Hepatocyte (in vitro differentiated cells): ENCODE measurements around the gene MAP4K3. TPM values are rescaled to one million over a fixed set of nuclear protein-coding genes. Genes with fewer than 3 reads are reported as not detected.

Experiments
- DNase-seq: peaks from one replicate; pipeline ENCODE4 v3.0.0-alpha.2; 2016; ENCODE audit warnings: low spot score
- H2AFZ ChIP-seq: fragments of 200-600 bp; sonication (generic); 2 replicates; pipeline ENCODE4 v1.6.0; 2016; ENCODE audit warnings: antibody characterized with exemption, mild to moderate bottlenecking
- H3K27ac ChIP-seq: fragments of 200-600 bp; sonication (generic); 2 replicates; pipeline ENCODE4 v1.5.1; 2016; ENCODE audit warnings: mild to moderate bottlenecking
- H3K27me3 ChIP-seq: fragments of 200-600 bp; sonication (generic); 2 replicates; pipeline ENCODE4 v1.6.1; 2016
- H3K36me3 ChIP-seq: fragments of 200-600 bp; sonication (generic); replicated peaks from 2 replicates; pipeline ENCODE4 v1.5.1; 2016; ENCODE audit warnings: low read depth; ENCODE audit not compliant: insufficient read depth
- H3K4me1 ChIP-seq: fragments of 200-600 bp; sonication (generic); 2 replicates; pipeline ENCODE4 v1.5.1; 2016; ENCODE audit warnings: mild to moderate bottlenecking, moderate library complexity; ENCODE audit not compliant: insufficient read depth
- H3K4me2 ChIP-seq: fragments of 200-600 bp; sonication (generic); 2 replicates; pipeline ENCODE4 v1.6.0; 2016
- H3K4me3 ChIP-seq: fragments of 200-600 bp; sonication (generic); 2 replicates; pipeline ENCODE4 v1.5.1; 2016; ENCODE audit warnings: mild to moderate bottlenecking
- H3K79me2 ChIP-seq: fragments of 200-600 bp; sonication (generic); 2 replicates; pipeline ENCODE4 v1.6.0; 2017; ENCODE audit warnings: mild to moderate bottlenecking
- H3K9me2 ChIP-seq: fragments of 200-600 bp; sonication (generic); replicated peaks from 2 replicates; pipeline ENCODE4 v1.6.0; 2017; ENCODE audit warnings: mild to moderate bottlenecking; ENCODE audit not compliant: insufficient read depth
- H3K9me3 ChIP-seq: fragments of 200-600 bp; sonication (generic); 2 replicates; pipeline ENCODE4 v1.5.1; 2016; ENCODE audit warnings: low read depth, mild to moderate bottlenecking
- H4K20me1 ChIP-seq: fragments of 200-600 bp; sonication (generic); 2 replicates; pipeline ENCODE4 v1.6.0; 2016; ENCODE audit warnings: mild to moderate bottlenecking; ENCODE audit not compliant: insufficient read depth, poor library complexity, severe bottlenecking
- EZH2 ChIP-seq: fragments of 200-600 bp; sonication (generic); IDR thresholded peaks from 2 replicates; pipeline ENCODE4 v1.6.1; 2016; ENCODE audit warnings: antibody characterized with exemption, mild to moderate bottlenecking, borderline replicate concordance
- EZH2phosphoT487 ChIP-seq: fragments of 200-600 bp; sonication (generic); IDR thresholded peaks from one replicate; pipeline ENCODE4 v1.6.1; 2018; ENCODE audit warnings: antibody characterized with exemption, mild to moderate bottlenecking, low read depth, moderate library complexity; ENCODE audit not compliant: unreplicated experiment, severe bottlenecking
- WGBS: methylation state at CpG from one replicate; pipeline ENCODE4 v1.1.6; 2016; ENCODE audit warnings: low lambda C conversion rate; ENCODE audit errors: missing lambda C conversion rate; 5-methylcytosine and 5-hydroxymethylcytosine counted together
- polyA plus RNA-seq: library from polyadenylated mRNA; unstranded; fragments of >200 nt; fragmentation: Nextera tagmentation; extraction: Ambion mirVana; gene quantifications from 2 replicates; pipeline ENCODE4 v1.2.1, GENCODE V29; 2016
- total RNA-seq: library from RNA; depleted of rRNA; stranded (reverse); fragments of >200 nt; gene quantifications from 2 replicates; pipeline ENCODE4 v1.2.3, GENCODE V29; 2014
- TF ChIP-seq, protein P1 (sequence below): fragments of 200-600 bp; sonication (generic); IDR thresholded peaks from 2 replicates; pipeline ENCODE4 v1.5.1; 2016; ENCODE audit warnings: antibody characterized with exemption, mild to moderate bottlenecking; ENCODE audit not compliant: poor library complexity

MAP4K3 gene
- total and polyA plus RNA-seq, 2 experiments from 2014 or later = 24.5 to 65.1 TPM

DNA sequence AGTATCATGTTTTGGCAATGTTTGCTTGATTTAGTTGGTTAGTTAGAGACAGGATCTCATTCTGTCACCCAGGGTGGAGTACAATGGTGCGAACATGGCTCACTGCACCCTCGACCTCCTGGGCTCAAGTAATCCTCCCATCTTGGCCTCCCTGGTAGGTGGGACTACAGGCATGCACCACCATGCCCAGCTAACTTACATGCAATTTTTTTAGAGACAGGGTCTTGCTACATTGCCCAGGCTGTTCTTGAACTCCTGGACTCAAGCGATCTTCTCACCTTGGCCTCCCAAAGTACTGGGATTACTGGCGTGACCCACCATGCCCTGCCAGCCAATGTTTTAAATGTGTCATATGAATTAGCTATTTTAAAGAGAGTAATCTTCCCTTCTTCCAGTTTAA is 177.0 kb downstream of the MAP4K3 start:
- TF ChIP-seq EZH2 (no peak), EZH2phosphoT487 (no peak)
- TF ChIP-seq, protein P1, sequence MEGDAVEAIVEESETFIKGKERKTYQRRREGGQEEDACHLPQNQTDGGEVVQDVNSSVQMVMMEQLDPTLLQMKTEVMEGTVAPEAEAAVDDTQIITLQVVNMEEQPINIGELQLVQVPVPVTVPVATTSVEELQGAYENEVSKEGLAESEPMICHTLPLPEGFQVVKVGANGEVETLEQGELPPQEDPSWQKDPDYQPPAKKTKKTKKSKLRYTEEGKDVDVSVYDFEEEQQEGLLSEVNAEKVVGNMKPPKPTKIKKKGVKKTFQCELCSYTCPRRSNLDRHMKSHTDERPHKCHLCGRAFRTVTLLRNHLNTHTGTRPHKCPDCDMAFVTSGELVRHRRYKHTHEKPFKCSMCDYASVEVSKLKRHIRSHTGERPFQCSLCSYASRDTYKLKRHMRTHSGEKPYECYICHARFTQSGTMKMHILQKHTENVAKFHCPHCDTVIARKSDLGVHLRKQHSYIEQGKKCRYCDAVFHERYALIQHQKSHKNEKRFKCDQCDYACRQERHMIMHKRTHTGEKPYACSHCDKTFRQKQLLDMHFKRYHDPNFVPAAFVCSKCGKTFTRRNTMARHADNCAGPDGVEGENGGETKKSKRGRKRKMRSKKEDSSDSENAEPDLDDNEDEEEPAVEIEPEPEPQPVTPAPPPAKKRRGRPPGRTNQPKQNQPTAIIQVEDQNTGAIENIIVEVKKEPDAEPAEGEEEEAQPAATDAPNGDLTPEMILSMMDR = no peak
- no peak overlapping the region for H3K4me3 ChIP-seq
- H3K36me3 ChIP-seq = no peaks in the 10 kb centered on the region
- no peak overlapping the region for H2AFZ ChIP-seq
- no peaks in the 10 kb centered on the region for H4K20me1 ChIP-seq
- no peaks in the 10 kb centered on the region for H3K9me3 ChIP-seq
- no peaks in the 10 kb centered on the region for H3K27me3 ChIP-seq
- no peak overlapping the region for H3K27ac ChIP-seq
- H3K4me2 ChIP-seq = no peak overlapping the region
- DNase-seq = no peak
- no peaks in the 10 kb centered on the region for H3K4me1 ChIP-seq
- WGBS = 97% methylated on average over 4 of the region's 4 CpGs
- no peaks in the 10 kb centered on the region for H3K79me2 ChIP-seq
- no peaks in the 10 kb centered on the region for H3K9me2 ChIP-seq

DNA sequence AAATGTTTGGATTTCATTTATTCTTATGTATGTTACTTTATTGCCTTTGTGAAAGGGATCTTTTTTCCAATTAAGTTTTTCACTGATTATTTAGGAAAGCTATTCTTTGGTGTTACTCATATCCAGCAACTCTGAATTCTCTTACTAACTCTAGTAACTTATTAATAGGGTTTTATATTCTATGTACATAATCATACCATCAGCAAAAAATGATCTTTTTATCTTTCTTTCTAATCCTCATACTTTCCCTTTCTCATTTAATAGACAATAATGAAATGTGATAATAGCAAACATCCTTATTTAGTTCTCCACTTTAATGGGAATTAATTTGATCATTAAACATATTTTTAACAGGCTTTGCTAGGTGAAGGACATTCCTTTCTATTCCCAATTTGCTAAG is 181.0 kb downstream of the MAP4K3 start:
- Histone ChIP-seq H4K20me1 (no peaks in the 10 kb centered on the region), H3K79me2 (no peaks in the 10 kb centered on the region), H3K27me3 (no peaks in the 10 kb centered on the region), H3K4me1 (no peaks in the 10 kb centered on the region), H3K4me2 (no peak overlapping the region), H2AFZ (no peak overlapping the region), H3K9me3 (peaks cover 7% of the 10 kb centered on the region), H3K9me2 (no peaks in the 10 kb centered on the region), H3K36me3 (peaks cover 3% of the 10 kb centered on the region), H3K4me3 (no peak overlapping the region), H3K27ac (no peak overlapping the region)
- no peak for DNase-seq
- TF ChIP-seq, protein P1 = no peak
- TF ChIP-seq EZH2phosphoT487 = no peak
- TF ChIP-seq EZH2 = no peak

DNA sequence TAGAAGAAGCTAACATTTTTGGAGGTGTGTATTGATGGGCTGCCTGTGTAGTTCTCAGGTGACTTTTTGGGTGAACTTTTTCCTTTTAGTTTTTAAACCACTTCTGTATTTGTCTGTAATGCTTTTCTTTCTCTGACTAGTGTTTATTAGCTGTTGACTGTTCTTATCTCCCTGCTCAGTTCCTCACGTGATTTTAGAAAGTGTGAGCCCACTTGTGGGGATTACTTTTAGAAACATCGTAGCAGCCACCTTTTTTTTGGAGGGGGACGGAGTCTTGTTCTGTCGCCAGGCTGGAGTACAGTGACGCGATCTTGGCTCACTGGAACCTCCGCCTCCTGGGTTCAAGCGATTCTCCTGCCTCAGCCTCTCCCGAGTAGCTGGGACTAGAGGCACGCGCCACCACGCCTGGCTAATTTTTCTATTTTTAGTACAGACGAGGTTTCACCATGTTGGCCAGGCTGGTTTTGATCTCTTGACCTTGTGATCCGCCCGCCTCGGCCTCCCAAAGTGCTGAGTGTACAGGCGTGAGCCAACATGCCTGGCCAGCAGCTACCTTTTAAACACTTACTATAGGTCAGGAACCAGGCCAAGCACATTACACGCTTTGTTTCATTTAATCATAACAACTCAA is 184.1 kb downstream of the MAP4K3 start:
- 91% methylated on average over 18 of the region's 18 CpGs for WGBS
- no peaks in the 10 kb centered on the region for H4K20me1 ChIP-seq
- no peak overlapping the region for H3K4me2 ChIP-seq
- no peak overlapping the region for H3K4me3 ChIP-seq
- H3K36me3 ChIP-seq = peaks cover 3% of the 10 kb centered on the region
- H2AFZ ChIP-seq = no peak overlapping the region
- H3K9me3 ChIP-seq = peaks cover 7% of the 10 kb centered on the region
- no peaks in the 10 kb centered on the region for H3K4me1 ChIP-seq
- DNase-seq = no peak
- no peaks in the 10 kb centered on the region for H3K9me2 ChIP-seq
- TF ChIP-seq EZH2 = no peak
- TF ChIP-seq EZH2phosphoT487 = no peak
- TF ChIP-seq, protein P1 = no peak
- H3K27ac ChIP-seq = no peak overlapping the region
- no peaks in the 10 kb centered on the region for H3K27me3 ChIP-seq
- no peaks in the 10 kb centered on the region for H3K79me2 ChIP-seq
